CD14-positive monocyte (primary cell): Measurements from ENCODE around the gene FBXO31. TPM values are rescaled to one million over a fixed set of nuclear protein-coding genes. Genes with fewer than 3 reads are reported as not detected.

Source experiments
- DNase-seq, 3 donors: peaks; one replicate each; pipeline ENCODE4 v3.0.0-alpha.2; 2011 to 2022
- H2AFZ ChIP-seq: 2 replicates; pipeline ENCODE4 v1.6.0; 2012; ENCODE audit warnings: mild to moderate bottlenecking, low read depth, low read length, inconsistent platforms; ENCODE audit not compliant: insufficient read depth, poor library complexity, severe bottlenecking
- H3K27ac ChIP-seq, 2 donors: 1 replicate in 1 of 2; 2 replicates in 1 of 2; pipeline ENCODE4 v1.5.1; 2012 to 2013; ENCODE audit warnings: low read length in 2 of 2, control low read depth in 1 of 2, inconsistent platforms in 1 of 2, low read depth in 1 of 2, mild to moderate bottlenecking in 1 of 2
- H3K27me3 ChIP-seq, 2 donors: one replicate each; pipeline versions ENCODE4 v1.6.0 to v1.6.1; 2011 to 2013; ENCODE audit warnings: low read length in 2 of 2; ENCODE audit not compliant: control insufficient read depth in 2 of 2, insufficient read depth in 2 of 2
- H3K36me3 ChIP-seq, 2 donors: replicated peaks in 1 of 2; 1 replicate in 1 of 2; 2 replicates in 1 of 2; pipeline versions ENCODE4 v1.5.1 to v1.6.1; 2012 to 2013; ENCODE audit warnings: low read length in 2 of 2, control low read depth in 1 of 2, inconsistent platforms in 1 of 2, mild to moderate bottlenecking in 1 of 2; ENCODE audit not compliant: insufficient read depth in 2 of 2, control insufficient read depth in 1 of 2
- H3K4me1 ChIP-seq, 2 donors: 1 replicate in 1 of 2; 2 replicates in 1 of 2; pipeline versions ENCODE4 v1.5.1 to v1.6.1; 2012 to 2013; ENCODE audit warnings: low read length in 2 of 2, control low read depth in 1 of 2, inconsistent platforms in 1 of 2, mild to moderate bottlenecking in 1 of 2, moderate library complexity in 1 of 2; ENCODE audit not compliant: insufficient read depth in 2 of 2, control insufficient read depth in 1 of 2
- H3K4me2 ChIP-seq: replicated peaks from 2 replicates; pipeline ENCODE3; 2012; ENCODE audit warnings: low read length, moderate library complexity, mild to moderate bottlenecking; ENCODE audit not compliant: poor library complexity, severe bottlenecking; ENCODE audit errors: extremely low read depth
- H3K4me3 ChIP-seq, 3 experiments: fragments of 200-600 bp in 1 of 3; sonication (generic) in 1 of 3; replicated peaks in 1 of 3; 1 replicate in 2 of 3; 2 replicates in 1 of 3; pipeline ENCODE4 v1.5.1; 2011 to 2013; ENCODE audit warnings: low read length in 3 of 3, mild to moderate bottlenecking in 3 of 3, control low read depth in 2 of 3, low read depth in 2 of 3, inconsistent platforms in 1 of 3, moderate library complexity in 1 of 3
- H3K79me2 ChIP-seq: 2 replicates; pipeline ENCODE4 v1.6.0; 2012; ENCODE audit warnings: mild to moderate bottlenecking, control low read depth, inconsistent platforms, low read length, moderate library complexity; ENCODE audit not compliant: insufficient read depth
- H3K9ac ChIP-seq: 2 replicates; pipeline ENCODE4 v1.6.0; 2017; ENCODE audit warnings: low read length, mild to moderate bottlenecking; ENCODE audit not compliant: insufficient read depth, poor library complexity, severe bottlenecking
- H3K9me3 ChIP-seq, 2 donors: replicated peaks in 1 of 2; 1 replicate in 1 of 2; 2 replicates in 1 of 2; pipeline versions ENCODE4 v1.5.1 to v1.6.1; 2012 to 2013; ENCODE audit warnings: low read length in 2 of 2, control low read depth in 1 of 2; ENCODE audit not compliant: control insufficient read depth in 1 of 2, insufficient read depth in 1 of 2
- H4K20me1 ChIP-seq: 2 replicates; pipeline ENCODE4 v1.6.0; 2012; ENCODE audit warnings: mild to moderate bottlenecking, low read length, control low read depth, moderate library complexity; ENCODE audit not compliant: insufficient read depth
- H3K27ac Mint-ChIP-seq, 7 donors: one replicate each; pipeline ENCODE4 v1.8.0; 2020; ENCODE audit warnings: mild to moderate bottlenecking in 7 of 7, mixed read lengths in 7 of 7, moderate library complexity in 6 of 7, inconsistent platforms in 2 of 7
- H3K27me3 Mint-ChIP-seq, 3 donors: one replicate each; pipeline ENCODE4 v1.8.0; 2021 to 2022; ENCODE audit warnings: low read depth in 3 of 3, mild to moderate bottlenecking in 3 of 3, mixed read lengths in 3 of 3, moderate library complexity in 3 of 3, inconsistent platforms in 1 of 3
- H3K36me3 Mint-ChIP-seq, 2 donors: one replicate each; pipeline ENCODE4 v1.8.0; 2020; ENCODE audit warnings: mixed read lengths in 2 of 2, inconsistent platforms in 1 of 2, mild to moderate bottlenecking in 1 of 2
- H3K4me1 Mint-ChIP-seq: one replicate; pipeline ENCODE4 v1.8.0; 2020; ENCODE audit warnings: mild to moderate bottlenecking, mixed read lengths
- H3K4me3 Mint-ChIP-seq, 2 donors: one replicate each; pipeline ENCODE4 v1.8.0; 2020; ENCODE audit warnings: mild to moderate bottlenecking in 2 of 2, mixed read lengths in 2 of 2, moderate library complexity in 1 of 2
- H3K9me3 Mint-ChIP-seq, 7 donors: one replicate each; pipeline ENCODE4 v1.8.0; 2020 to 2022; ENCODE audit warnings: mixed read lengths in 7 of 7, mild to moderate bottlenecking in 6 of 7, moderate library complexity in 6 of 7, inconsistent platforms in 2 of 7
- WGBS: methylation state at CpG from one replicate; pipeline ENCODE4 v1.1.5; 2013; ENCODE audit warnings: missing lambda C conversion rate; ENCODE audit not compliant: insufficient coverage; 5-methylcytosine and 5-hydroxymethylcytosine counted together
- intact Hi-C, 2 donors: fragments of 100-400 bp; cut with micrococcal nuclease; formaldehyde crosslinking; loops; one replicate each; pipeline versions ENCODE4 v1.15.0 to v1.15.1; 2023
- polyA plus RNA-seq, 3 donors: library from polyadenylated mRNA; depleted of rRNA in 1 of 3; unstranded in 2 of 3; stranded (reverse) in 1 of 3; fragments of 300-500 nt in 2 of 3; fragments of >200 nt in 1 of 3; fragmentation: Illumina TruSeq in 2 of 3; gene quantifications; 1 replicate in 2 of 3; 2 replicates in 1 of 3; pipeline ENCODE4 v1.2.3, GENCODE V29; 2012 to 2021
- TF ChIP-seq, protein P1 (sequence below): fragments of 200-600 bp; IDR thresholded peaks from one replicate; pipeline ENCODE4 v1.8.0; 2022; ENCODE audit warnings: antibody characterized with exemption, mild to moderate bottlenecking

Gene FBXO31
- polyA plus RNA-seq, 3 donors, result 2.0 to 5.6 (median 3.3) TPM

- H3K9ac ChIP-seq, result no peak overlapping the region
Observed at GRCh38 chr16:87352818-87353217, 30.8 kb downstream of the FBXO31 start.

GRCh38 chr16:87351320-87351698, 32.3 kb downstream of the FBXO31 start:
- H3K4me1 Mint-ChIP-seq, result no peaks in the 10 kb centered on the region
- no peaks in the 10 kb centered on the region for H3K36me3 ChIP-seq
- H3K27me3 ChIP-seq, result no peaks in the 10 kb centered on the region
- H3K4me3 Mint-ChIP-seq, result no peak overlapping the region
- H3K4me3 ChIP-seq, result no peak overlapping the region
- H3K4me1 ChIP-seq, result no peaks in the 10 kb centered on the region
- H3K79me2 ChIP-seq, result no peaks in the 10 kb centered on the region
- no peaks in the 10 kb centered on the region for H3K9me3 ChIP-seq
- H3K9me3 Mint-ChIP-seq, result peaks cover 0 to 5% (median 0%) of the 10 kb centered on the region in 7 donors
- TF ChIP-seq, protein P1, sequence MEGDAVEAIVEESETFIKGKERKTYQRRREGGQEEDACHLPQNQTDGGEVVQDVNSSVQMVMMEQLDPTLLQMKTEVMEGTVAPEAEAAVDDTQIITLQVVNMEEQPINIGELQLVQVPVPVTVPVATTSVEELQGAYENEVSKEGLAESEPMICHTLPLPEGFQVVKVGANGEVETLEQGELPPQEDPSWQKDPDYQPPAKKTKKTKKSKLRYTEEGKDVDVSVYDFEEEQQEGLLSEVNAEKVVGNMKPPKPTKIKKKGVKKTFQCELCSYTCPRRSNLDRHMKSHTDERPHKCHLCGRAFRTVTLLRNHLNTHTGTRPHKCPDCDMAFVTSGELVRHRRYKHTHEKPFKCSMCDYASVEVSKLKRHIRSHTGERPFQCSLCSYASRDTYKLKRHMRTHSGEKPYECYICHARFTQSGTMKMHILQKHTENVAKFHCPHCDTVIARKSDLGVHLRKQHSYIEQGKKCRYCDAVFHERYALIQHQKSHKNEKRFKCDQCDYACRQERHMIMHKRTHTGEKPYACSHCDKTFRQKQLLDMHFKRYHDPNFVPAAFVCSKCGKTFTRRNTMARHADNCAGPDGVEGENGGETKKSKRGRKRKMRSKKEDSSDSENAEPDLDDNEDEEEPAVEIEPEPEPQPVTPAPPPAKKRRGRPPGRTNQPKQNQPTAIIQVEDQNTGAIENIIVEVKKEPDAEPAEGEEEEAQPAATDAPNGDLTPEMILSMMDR, result no peak
- no peaks in the 10 kb centered on the region for H4K20me1 ChIP-seq
- peaks cover 16% of the 10 kb centered on the region in 2 donors for H3K36me3 Mint-ChIP-seq
- H2AFZ ChIP-seq, result no peak overlapping the region
- H3K27ac ChIP-seq, result no peak overlapping the region
- H3K27ac Mint-ChIP-seq, result no peak overlapping the region
- 97% methylated on average over 7 of the region's 9 CpGs for WGBS
- DNase-seq, result no peak
- no peak overlapping the region for H3K4me2 ChIP-seq
- intact Hi-C loops, result no loop called here
- H3K27me3 Mint-ChIP-seq, result peaks cover 0 to 12% (median 1%) of the 10 kb centered on the region in 3 donors
- H3K9ac ChIP-seq, result no peak overlapping the region

More at GRCh38 chr16:87352818-87353217, 30.8 kb downstream of the FBXO31 start:
- no peak overlapping the region for H3K27ac ChIP-seq
- H3K36me3 ChIP-seq, result peaks cover 0 to under 1% of the 10 kb centered on the region in 2 donors
- no peaks in the 10 kb centered on the region for H4K20me1 ChIP-seq
- Mint-ChIP-seq H3K4me1 (no peaks in the 10 kb centered on the region), H3K27ac (no peak overlapping the region), H3K36me3 (peaks cover 10 to 17% of the 10 kb centered on the region in 2 donors), H3K4me3 (no peak overlapping the region), H3K9me3 (peaks cover 0 to 3% (median 0%) of the 10 kb centered on the region in 7 donors), H3K27me3 (peaks cover 0 to 18% (median 4%) of the 10 kb centered on the region in 3 donors)
- no peaks in the 10 kb centered on the region for H3K9me3 ChIP-seq
- no peaks in the 10 kb centered on the region for H3K79me2 ChIP-seq
- no peaks in the 10 kb centered on the region for H3K4me1 ChIP-seq
- H3K4me2 ChIP-seq, result no peak overlapping the region
- TF ChIP-seq, protein P1, result no peak
- H2AFZ ChIP-seq, result no peak overlapping the region
- no peak overlapping the region for H3K4me3 ChIP-seq
- H3K27me3 ChIP-seq, result no peaks in the 10 kb centered on the region
- WGBS, result 94% methylated on average over 12 of the region's 15 CpGs
- DNase-seq, result no peak
- intact Hi-C loops, result no loop called here
